ENCODE data around the gene BAZ1B. TPM values are rescaled to one million over a fixed set of nuclear protein-coding genes. Genes with fewer than 3 reads are reported as not detected.

The BAZ1B gene
- total RNA-seq, 2 donors from 2014 or later: 28.3 to 32.3 TPM

DNA sequence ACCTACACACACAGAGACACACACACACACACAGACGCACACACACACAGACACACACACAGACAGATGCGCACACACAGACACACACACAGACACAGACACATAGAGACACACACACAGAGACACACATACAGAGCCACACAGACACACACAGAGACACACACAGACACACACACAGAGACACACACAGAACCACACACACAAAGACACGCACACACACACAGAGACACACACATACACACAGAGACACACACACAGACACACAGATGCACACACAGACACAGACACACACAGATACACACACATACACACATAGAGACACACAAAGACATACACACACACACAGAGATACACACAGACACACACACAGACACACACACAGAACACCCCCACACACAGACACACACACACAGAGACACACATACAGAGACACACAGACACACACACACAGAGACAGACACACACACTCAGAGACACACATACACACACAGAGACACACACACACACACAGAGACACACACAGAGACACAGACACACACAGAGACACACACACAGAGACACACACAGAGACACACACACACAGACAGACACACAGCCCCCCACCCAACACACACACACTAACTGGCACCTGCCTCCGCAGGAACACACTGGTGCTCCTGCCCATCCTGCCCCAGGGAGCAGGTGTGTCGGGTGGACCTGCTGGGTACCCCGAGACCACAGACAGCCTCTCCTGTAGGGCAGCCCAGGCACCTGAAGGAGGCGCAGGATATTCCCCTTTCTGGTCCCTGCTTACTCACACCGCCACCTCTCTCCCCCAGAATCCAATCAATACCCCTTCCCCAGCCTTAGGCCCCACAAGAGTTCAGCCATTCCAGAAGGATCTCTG, 93.9 kb downstream of the BAZ1B start:
- intact Hi-C loops (cut with DNase I): no loop called here
- Histone ChIP-seq H3K27me3 (no peaks in the 10 kb centered on the region), H3K27ac (no peak overlapping the region), H3K9me3 (no peaks in the 10 kb centered on the region), H3K4me3 (no peak overlapping the region), H3K4me1 (peaks cover 5% of the 10 kb centered on the region), H3K36me3 (replicated peaks in 1 of 2; ENCODE audit: insufficient read depth in 1 of 2, low read depth in 2 of 2) (no peaks in the 10 kb centered on the region)
- 89% methylated on average over 4 to 8 of the region's 8 CpGs for WGBS, 2 donors
- DNase-seq (no peak), ATAC-seq (no peak)
- TF ChIP-seq POLR2A (IDR thresholded peaks at IDR 0.05): no peak
- TF ChIP-seq, protein P1, sequence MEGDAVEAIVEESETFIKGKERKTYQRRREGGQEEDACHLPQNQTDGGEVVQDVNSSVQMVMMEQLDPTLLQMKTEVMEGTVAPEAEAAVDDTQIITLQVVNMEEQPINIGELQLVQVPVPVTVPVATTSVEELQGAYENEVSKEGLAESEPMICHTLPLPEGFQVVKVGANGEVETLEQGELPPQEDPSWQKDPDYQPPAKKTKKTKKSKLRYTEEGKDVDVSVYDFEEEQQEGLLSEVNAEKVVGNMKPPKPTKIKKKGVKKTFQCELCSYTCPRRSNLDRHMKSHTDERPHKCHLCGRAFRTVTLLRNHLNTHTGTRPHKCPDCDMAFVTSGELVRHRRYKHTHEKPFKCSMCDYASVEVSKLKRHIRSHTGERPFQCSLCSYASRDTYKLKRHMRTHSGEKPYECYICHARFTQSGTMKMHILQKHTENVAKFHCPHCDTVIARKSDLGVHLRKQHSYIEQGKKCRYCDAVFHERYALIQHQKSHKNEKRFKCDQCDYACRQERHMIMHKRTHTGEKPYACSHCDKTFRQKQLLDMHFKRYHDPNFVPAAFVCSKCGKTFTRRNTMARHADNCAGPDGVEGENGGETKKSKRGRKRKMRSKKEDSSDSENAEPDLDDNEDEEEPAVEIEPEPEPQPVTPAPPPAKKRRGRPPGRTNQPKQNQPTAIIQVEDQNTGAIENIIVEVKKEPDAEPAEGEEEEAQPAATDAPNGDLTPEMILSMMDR (IDR thresholded peaks at IDR 0.05): no peak

DNA sequence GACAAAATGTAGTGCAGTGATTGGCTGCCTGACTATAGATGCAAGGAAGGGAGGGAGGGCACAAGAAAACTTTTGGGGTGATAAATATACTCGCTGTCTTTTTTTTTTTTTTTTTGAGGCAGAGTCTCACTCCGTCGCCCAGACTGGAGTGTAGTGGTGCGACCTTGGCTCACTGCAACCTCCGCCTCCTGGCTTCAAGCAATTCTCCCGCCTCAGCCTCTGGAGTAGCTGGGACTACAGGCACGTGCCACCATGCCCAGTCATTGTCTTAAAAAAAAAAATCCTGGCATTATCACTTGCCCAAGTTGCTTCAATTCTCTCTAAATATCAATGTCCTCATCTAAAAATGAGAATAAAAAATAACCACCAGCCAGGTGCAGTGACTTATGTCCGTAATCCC, 96.1 kb downstream of the BAZ1B start:
- no peak for DNase-seq
- Histone ChIP-seq H3K4me3 (no peak overlapping the region), H3K9me3 (no peaks in the 10 kb centered on the region), H3K36me3 (replicated peaks in 1 of 2; ENCODE audit: insufficient read depth in 1 of 2, low read depth in 2 of 2) (no peaks in the 10 kb centered on the region), H3K27me3 (no peaks in the 10 kb centered on the region), H3K4me1 (peaks cover 5% of the 10 kb centered on the region), H3K27ac (no peak overlapping the region)
- no peak for ATAC-seq
- 71 to 76% methylated on average over 8 of the region's 8 CpGs for WGBS, 2 donors
- intact Hi-C loops (cut with DNase I): no loop called here
- TF ChIP-seq POLR2A (IDR thresholded peaks at IDR 0.05): no peak
- TF ChIP-seq, protein P1 (IDR thresholded peaks at IDR 0.05): no peak

DNA sequence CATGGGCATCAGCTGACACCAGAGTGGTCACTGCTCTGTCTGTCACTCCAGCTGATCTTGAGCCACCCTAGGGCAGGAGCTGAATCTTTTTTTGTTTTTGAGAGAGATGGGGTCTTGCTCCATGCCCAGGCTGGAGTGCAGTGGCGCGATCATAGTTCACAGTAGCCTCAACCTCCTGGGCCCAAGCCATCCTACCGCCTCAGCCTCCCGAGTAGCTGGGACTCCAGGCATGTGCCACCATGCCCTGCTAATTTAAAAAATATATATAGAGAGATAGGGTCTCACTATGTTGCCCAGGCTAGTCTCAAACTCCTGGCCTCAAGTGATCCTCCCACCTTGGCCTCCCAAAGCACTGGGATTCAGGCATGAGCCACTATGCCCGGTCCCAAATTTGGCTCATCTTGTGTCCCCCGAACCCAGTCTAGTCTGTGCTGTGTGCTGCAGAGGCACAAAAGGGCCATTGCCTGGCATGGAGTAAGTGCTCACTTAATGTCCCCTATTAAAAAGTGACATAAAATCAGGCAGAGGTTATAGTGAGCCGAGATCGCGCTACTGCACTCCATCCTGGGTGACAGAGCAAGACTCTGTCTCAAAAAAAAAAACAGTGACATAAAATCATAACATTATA, 96.6 kb downstream of the BAZ1B start:
- peaks cover 5% of the 10 kb centered on the region for H3K4me1 ChIP-seq
- DNase-seq (no peak), ATAC-seq (no peak)
- WGBS, 2 donors: 86 to 93% methylated on average over 5 to 9 of the region's 9 CpGs
- H3K9me3 ChIP-seq: no peaks in the 10 kb centered on the region
- intact Hi-C loops (cut with DNase I): no loop called here
- no peak overlapping the region for H3K27ac ChIP-seq
- TF ChIP-seq, protein P1 (IDR thresholded peaks at IDR 0.05): no peak
- TF ChIP-seq POLR2A (IDR thresholded peaks at IDR 0.05): no peak
- no peaks in the 10 kb centered on the region for H3K36me3 ChIP-seq (replicated peaks in 1 of 2; ENCODE audit: insufficient read depth in 1 of 2, low read depth in 2 of 2)
- H3K4me3 ChIP-seq: no peak overlapping the region
- no peaks in the 10 kb centered on the region for H3K27me3 ChIP-seq

DNA sequence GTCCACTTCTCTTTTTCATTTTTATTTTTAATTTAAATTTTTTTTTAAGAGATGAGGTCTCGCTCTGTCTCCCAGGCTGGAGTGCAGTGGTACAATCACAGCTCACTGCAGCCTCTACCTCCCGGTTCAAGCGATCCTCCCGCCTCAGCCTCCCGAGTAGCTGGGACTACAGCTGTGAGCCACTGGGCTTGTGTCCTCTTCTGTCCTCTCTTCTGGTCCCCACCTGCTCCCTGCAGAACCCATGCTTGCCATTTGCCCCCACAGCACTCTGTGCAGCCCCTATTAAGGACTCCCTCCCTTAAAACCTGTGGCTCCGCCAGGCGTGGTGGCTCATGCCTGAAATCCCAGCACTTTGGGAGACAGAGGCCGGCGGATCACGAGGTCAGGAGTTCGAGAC, 97.6 kb downstream of the BAZ1B start:
- WGBS, 2 donors: 87 to 94% methylated on average over 10 to 11 of the region's 11 CpGs
- peaks cover 5% of the 10 kb centered on the region for H3K4me1 ChIP-seq
- DNase-seq: no peak
- peak overlapping the region in 1 of 4 donors; percentile 28 for H3K27ac ChIP-seq
- H3K36me3 ChIP-seq (replicated peaks in 1 of 2; ENCODE audit: insufficient read depth in 1 of 2, low read depth in 2 of 2): no peaks in the 10 kb centered on the region
- TF ChIP-seq, protein P1 (IDR thresholded peaks at IDR 0.05): no peak
- TF ChIP-seq POLR2A (IDR thresholded peaks at IDR 0.05): no peak
- ATAC-seq: no peak
- H3K27me3 ChIP-seq: no peaks in the 10 kb centered on the region
- intact Hi-C loops (cut with DNase I): no loop called here
- no peaks in the 10 kb centered on the region for H3K9me3 ChIP-seq
- H3K4me3 ChIP-seq: no peak overlapping the region

Data from body of pancreas (tissue), 4 donors.